ENCODE results near the gene BEST1.

GRCh38 chr11:61950035-61950547, at the start of gene BEST1:
- TF ChIP-seq POLR2AphosphoS5 (IDR thresholded peaks at IDR 0.05; ENCODE audit: borderline replicate concordance, low read depth, low read length) (no peak), EZH2 (IDR thresholded peaks at IDR 0.05) (no peak)
